ENCODE results near the gene TSPAN31.

TSPAN31 gene

DNA sequence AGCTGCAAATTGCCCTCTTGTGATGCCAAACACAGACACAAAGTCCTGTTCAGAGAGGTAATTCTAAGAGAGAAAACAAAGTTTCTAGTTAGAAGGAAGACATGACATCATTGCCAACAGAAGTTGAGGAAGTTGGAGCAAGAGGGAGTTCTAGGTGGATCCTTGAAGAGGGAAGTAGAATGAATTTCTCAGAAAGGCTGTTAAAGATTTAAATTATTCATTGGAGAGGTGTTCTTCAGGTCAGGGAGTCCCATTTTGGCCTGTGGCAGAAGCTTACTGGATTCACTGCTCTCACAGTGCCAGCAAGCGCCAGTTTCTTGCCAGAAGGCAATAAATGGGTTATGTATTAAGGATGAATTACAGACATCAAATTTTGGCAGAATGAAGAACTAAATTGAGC, 53.1 kb downstream of the TSPAN31 start:
- DNase-seq = no peak

Data from NCI-H446 (cell line).